Measurements from ENCODE around the gene PIGR.

PIGR gene

DNA sequence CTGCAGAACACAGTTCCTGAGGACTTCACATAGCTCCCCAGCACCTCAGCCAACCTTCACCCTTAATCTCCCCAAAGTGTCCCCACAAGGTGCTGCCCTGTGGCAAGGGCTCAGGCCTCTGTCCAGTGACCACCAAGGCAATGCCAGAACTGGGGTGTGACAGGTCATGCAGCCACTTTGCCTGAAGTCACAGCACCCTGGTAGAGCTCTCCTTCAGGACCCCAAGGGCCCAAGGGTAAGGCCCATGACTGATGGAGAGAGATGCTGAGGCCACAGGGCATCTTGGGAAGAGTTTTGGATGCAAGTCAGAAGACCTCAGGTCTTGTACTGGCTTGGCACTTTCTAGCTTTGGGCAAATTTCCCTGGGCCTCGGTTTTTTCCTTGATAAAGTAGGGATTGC, 23.7 kb downstream of the PIGR start:
- H3K27me3 ChIP-seq (ENCODE audit: insufficient read depth, low read length): peaks cover 17% of the 10 kb centered on the region
- no peak overlapping the region for H3K4me3 ChIP-seq (ENCODE audit: low read depth, low read length)
- H3K27ac ChIP-seq (ENCODE audit: low read depth, low read length): no peak overlapping the region
- H3K36me3 ChIP-seq (ENCODE audit: insufficient read depth, low read length): no peaks in the 10 kb centered on the region
- no peaks in the 10 kb centered on the region for H3K79me2 ChIP-seq (ENCODE audit: control insufficient read depth, insufficient read depth, low read length, unreplicated experiment)
- no peaks in the 10 kb centered on the region for H3K4me1 ChIP-seq (ENCODE audit: control insufficient read depth, insufficient read depth, low read length, unreplicated experiment)
- no peak overlapping the region for H2AFZ ChIP-seq (ENCODE audit: low read length, unreplicated experiment)

- Histone ChIP-seq H3K79me2 (ENCODE audit: control insufficient read depth, insufficient read depth, low read length, unreplicated experiment) (no peaks in the 10 kb centered on the region), H3K27ac (ENCODE audit: low read depth, low read length) (no peak within 1 kb of the TSS), H2AFZ (ENCODE audit: low read length, unreplicated experiment) (no peak within 1 kb of the TSS), H3K4me3 (ENCODE audit: low read depth, low read length) (no peak within 1 kb of the TSS), H3K4me1 (ENCODE audit: control insufficient read depth, insufficient read depth, low read length, unreplicated experiment) (no peaks in the 10 kb centered on the region), H3K36me3 (ENCODE audit: insufficient read depth, low read length) (no peaks in the 10 kb centered on the region), H3K27me3 (ENCODE audit: insufficient read depth, low read length) (peaks cover 18% of the 10 kb centered on the region)
These were observed 24.4 kb downstream of the PIGR start, which contains the start of gene FCMR for GRCh38 chr1:206921772-206922265. Gene FCMR, minus strand, starts transcription at chr1:206921941. Its CDS starts 87 bp downstream, at chr1:206921854.

DNA sequence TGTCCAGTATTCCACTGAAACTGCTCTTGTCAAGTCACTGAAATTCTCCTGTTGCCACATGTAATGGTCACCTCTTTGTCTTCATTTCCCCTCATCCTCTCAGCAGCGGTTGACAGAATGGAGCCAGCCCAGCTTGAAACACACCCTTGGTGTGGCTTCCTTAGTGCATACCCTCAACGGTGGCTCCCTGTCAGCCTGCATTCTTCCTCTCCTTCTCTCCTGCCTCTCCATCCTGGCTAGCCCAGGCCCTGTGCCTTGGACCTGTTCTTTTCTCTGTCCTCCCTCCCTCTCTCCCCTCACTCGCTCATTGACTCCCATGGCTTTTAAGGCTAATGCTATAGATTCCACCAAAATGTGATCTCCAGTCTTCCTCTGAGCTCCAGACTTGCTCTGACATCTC, 28.2 kb downstream of the PIGR start:
- no peaks in the 10 kb centered on the region for H3K4me1 ChIP-seq (ENCODE audit: control insufficient read depth, insufficient read depth, low read length, unreplicated experiment)
- peaks cover 52% of the 10 kb centered on the region for H3K27me3 ChIP-seq (ENCODE audit: insufficient read depth, low read length)
- no peak overlapping the region for H2AFZ ChIP-seq (ENCODE audit: low read length, unreplicated experiment)
- no peak overlapping the region for H3K4me3 ChIP-seq (ENCODE audit: low read depth, low read length)
- no peak overlapping the region for H3K27ac ChIP-seq (ENCODE audit: low read depth, low read length)
- H3K79me2 ChIP-seq (ENCODE audit: control insufficient read depth, insufficient read depth, low read length, unreplicated experiment): no peaks in the 10 kb centered on the region
- H3K36me3 ChIP-seq (ENCODE audit: insufficient read depth, low read length): no peaks in the 10 kb centered on the region

DNA sequence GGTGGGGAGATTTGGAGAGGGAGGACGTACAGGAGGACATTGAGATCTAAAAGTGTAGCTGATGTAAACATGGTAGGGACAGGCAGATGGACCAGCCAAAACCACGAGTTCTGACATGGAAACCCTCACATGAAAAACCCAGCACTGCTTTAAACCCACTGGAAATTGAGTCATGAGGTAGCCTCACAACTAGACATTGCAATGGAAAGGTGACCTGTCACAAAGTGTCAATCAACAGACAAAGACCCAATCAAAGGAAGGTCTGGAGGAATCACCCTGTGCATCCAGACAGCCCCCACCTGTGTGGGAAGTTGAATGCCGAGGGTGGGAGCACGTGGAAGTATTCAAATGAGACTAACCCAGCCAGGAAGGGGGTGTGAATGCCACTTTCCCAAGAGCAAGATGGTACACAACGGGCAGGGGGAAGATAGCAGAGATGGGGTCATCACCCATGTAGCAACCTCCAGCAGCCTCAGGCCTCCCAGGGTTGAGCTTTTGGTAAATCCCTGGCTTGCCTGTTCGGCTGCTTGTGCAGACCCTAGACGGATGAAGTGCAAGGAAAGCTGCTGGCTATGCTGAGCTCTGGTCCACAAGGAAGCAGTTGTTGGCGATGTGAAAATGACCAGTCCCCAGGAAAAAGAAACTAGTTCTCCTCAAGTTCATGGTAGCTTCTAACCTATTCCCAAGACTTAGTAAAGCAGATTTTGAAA, 30.1 kb downstream of the PIGR start:
- Histone ChIP-seq H3K27ac (ENCODE audit: low read depth, low read length) (no peak overlapping the region), H3K27me3 (ENCODE audit: insufficient read depth, low read length) (peaks cover 51% of the 10 kb centered on the region), H2AFZ (ENCODE audit: low read length, unreplicated experiment) (no peak overlapping the region), H3K79me2 (ENCODE audit: control insufficient read depth, insufficient read depth, low read length, unreplicated experiment) (no peaks in the 10 kb centered on the region), H3K4me3 (ENCODE audit: low read depth, low read length) (no peak overlapping the region), H3K4me1 (ENCODE audit: control insufficient read depth, insufficient read depth, low read length, unreplicated experiment) (no peaks in the 10 kb centered on the region), H3K36me3 (ENCODE audit: insufficient read depth, low read length) (no peaks in the 10 kb centered on the region)

GRCh38 chr1:206915030-206915735, 31.1 kb downstream of the PIGR start:
- Histone ChIP-seq H2AFZ (ENCODE audit: low read length, unreplicated experiment) (no peak overlapping the region), H3K4me1 (ENCODE audit: control insufficient read depth, insufficient read depth, low read length, unreplicated experiment) (no peaks in the 10 kb centered on the region), H3K4me3 (ENCODE audit: low read depth, low read length) (no peak overlapping the region), H3K36me3 (ENCODE audit: insufficient read depth, low read length) (no peaks in the 10 kb centered on the region), H3K27me3 (ENCODE audit: insufficient read depth, low read length) (peaks cover 46% of the 10 kb centered on the region), H3K79me2 (ENCODE audit: control insufficient read depth, insufficient read depth, low read length, unreplicated experiment) (no peaks in the 10 kb centered on the region), H3K27ac (ENCODE audit: low read depth, low read length) (no peak overlapping the region)

- Histone ChIP-seq H3K27ac (ENCODE audit: low read depth, low read length) (no peak overlapping the region), H3K36me3 (ENCODE audit: insufficient read depth, low read length) (no peaks in the 10 kb centered on the region), H2AFZ (ENCODE audit: low read length, unreplicated experiment) (no peak overlapping the region), H3K27me3 (ENCODE audit: insufficient read depth, low read length) (peaks cover 58% of the 10 kb centered on the region), H3K4me1 (ENCODE audit: control insufficient read depth, insufficient read depth, low read length, unreplicated experiment) (no peaks in the 10 kb centered on the region), H3K79me2 (ENCODE audit: control insufficient read depth, insufficient read depth, low read length, unreplicated experiment) (no peaks in the 10 kb centered on the region), H3K4me3 (ENCODE audit: low read depth, low read length) (no peak overlapping the region)
These were observed 32.3 kb downstream of the PIGR start for GRCh38 chr1:206913766-206914537.

DNA sequence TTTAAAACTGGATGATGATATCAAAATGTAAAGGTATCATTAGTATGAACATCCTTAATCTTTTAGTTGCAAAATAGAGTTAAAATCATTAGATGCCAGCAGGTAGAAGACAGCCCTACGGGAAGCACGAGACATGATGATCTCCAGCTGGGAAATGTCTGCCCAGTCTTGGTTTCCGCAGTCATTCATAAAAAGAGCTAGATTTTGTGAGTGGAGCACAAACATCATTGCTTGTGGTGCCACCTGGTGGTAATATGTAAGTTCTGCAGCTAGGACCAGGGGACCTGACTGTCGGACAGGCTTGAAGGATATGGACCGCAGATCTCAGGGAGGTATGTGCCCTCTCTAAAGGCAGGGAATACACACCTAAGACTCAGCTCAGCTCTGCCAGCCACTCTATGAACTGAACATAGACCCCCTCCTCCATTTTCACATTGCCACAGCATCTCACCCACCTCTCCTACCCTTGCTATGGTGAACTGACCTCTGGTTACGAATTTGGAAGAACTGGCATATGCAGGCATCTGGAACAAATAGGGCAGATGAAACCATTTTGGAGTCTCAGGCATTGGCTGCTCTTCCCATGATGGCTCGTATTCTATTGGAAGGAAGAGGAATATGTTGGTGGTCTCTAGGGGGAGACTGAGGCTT, 33.7 kb downstream of the PIGR start:
- Histone ChIP-seq H2AFZ (ENCODE audit: low read length, unreplicated experiment) (no peak overlapping the region), H3K4me3 (ENCODE audit: low read depth, low read length) (no peak overlapping the region), H3K27ac (ENCODE audit: low read depth, low read length) (no peak overlapping the region), H3K36me3 (ENCODE audit: insufficient read depth, low read length) (no peaks in the 10 kb centered on the region), H3K4me1 (ENCODE audit: control insufficient read depth, insufficient read depth, low read length, unreplicated experiment) (no peaks in the 10 kb centered on the region), H3K79me2 (ENCODE audit: control insufficient read depth, insufficient read depth, low read length, unreplicated experiment) (no peaks in the 10 kb centered on the region), H3K27me3 (ENCODE audit: insufficient read depth, low read length) (peaks cover 59% of the 10 kb centered on the region)

- H3K79me2 ChIP-seq (ENCODE audit: control insufficient read depth, insufficient read depth, low read length, unreplicated experiment): no peaks in the 10 kb centered on the region
- H2AFZ ChIP-seq (ENCODE audit: low read length, unreplicated experiment): no peak overlapping the region
- no peak overlapping the region for H3K4me3 ChIP-seq (ENCODE audit: low read depth, low read length)
- no peaks in the 10 kb centered on the region for H3K4me1 ChIP-seq (ENCODE audit: control insufficient read depth, insufficient read depth, low read length, unreplicated experiment)
- H3K27me3 ChIP-seq (ENCODE audit: insufficient read depth, low read length): peaks cover 51% of the 10 kb centered on the region
- H3K27ac ChIP-seq (ENCODE audit: low read depth, low read length): no peak overlapping the region
- H3K36me3 ChIP-seq (ENCODE audit: insufficient read depth, low read length): no peaks in the 10 kb centered on the region
These were observed 35.1 kb downstream of the PIGR start for GRCh38 chr1:206911064-206911663.

DNA sequence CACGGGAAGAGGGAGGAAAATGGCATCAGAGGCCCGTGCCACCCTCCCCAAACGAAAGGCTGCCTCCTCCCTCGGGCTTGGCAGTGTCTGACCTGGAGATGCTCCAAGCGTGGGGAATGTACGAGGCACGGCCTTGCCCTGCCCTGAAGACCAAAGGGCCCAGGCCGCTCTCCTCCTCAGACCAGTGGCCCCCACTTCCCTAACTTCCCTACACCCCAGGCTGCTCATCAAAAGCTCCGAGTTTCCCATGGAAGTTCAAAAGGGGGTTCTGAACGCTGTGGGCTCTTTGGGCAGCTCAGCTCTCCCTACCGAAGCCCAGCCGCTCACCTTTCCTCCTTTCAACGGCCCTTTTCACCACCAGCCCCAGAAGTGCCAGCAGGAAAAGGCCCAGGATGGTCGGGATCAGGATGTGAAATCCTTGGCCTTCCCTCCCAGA, 36.4 kb downstream of the PIGR start:
- no peaks in the 10 kb centered on the region for H3K79me2 ChIP-seq (ENCODE audit: control insufficient read depth, insufficient read depth, low read length, unreplicated experiment)
- H2AFZ ChIP-seq (ENCODE audit: low read length, unreplicated experiment): no peak overlapping the region
- H3K36me3 ChIP-seq (ENCODE audit: insufficient read depth, low read length): no peaks in the 10 kb centered on the region
- peaks cover 10% of the 10 kb centered on the region for H3K4me1 ChIP-seq (ENCODE audit: control insufficient read depth, insufficient read depth, low read length, unreplicated experiment)
- peaks cover 39% of the 10 kb centered on the region for H3K27me3 ChIP-seq (ENCODE audit: insufficient read depth, low read length)
- no peak overlapping the region for H3K27ac ChIP-seq (ENCODE audit: low read depth, low read length)
- H3K4me3 ChIP-seq (ENCODE audit: low read depth, low read length): peak overlapping the region; percentile 71

Measured in ACC112 (cell line).